Airway epithelial cell (primary cell): ENCODE results near the gene C3AR1. TPM values are rescaled to one million over a fixed set of nuclear protein-coding genes. Genes with fewer than 3 reads are reported as not detected.

Source experiments
- total RNA-seq: library from RNA; depleted of rRNA; stranded (reverse); fragments of >200 nt; gene quantifications from 2 replicates; pipeline ENCODE4 v1.2.3, GENCODE V29; 2015

The C3AR1 gene
- not detected in 2 replicates for total RNA-seq

DNA sequence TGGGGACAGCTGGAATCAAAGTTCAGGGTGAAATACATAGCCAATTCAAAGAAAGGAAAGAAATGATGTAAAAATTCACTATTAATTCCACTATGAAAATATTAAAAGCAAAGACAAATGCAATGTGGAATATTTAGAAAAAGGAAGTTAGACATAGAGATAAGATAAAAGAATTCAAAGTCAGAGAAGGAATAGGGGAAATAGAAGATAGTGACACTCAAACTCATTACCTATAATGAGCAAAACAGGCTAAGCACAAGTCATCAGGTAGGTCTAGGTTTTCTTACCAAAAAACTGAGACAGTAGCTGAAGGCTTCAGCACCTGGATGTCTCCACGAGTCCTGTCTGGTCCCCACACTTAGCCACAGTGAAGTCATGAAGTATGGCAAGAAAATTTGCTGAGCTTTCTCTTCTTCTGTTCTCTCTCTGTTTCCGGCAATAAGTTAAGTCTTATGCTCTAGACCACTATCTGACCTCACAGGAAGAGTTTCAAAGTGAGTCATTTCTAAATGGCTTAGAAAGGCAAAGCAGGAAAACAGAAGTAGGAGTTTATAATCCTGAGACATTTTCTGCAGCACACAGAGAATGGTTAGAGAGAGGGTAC, at the start of gene C3AR1:
C3AR1 (minus strand) TSS at position 369 of the 604 bp plus-strand sequence. CDS start 6,174 bp downstream, outside the sequence.

DNA sequence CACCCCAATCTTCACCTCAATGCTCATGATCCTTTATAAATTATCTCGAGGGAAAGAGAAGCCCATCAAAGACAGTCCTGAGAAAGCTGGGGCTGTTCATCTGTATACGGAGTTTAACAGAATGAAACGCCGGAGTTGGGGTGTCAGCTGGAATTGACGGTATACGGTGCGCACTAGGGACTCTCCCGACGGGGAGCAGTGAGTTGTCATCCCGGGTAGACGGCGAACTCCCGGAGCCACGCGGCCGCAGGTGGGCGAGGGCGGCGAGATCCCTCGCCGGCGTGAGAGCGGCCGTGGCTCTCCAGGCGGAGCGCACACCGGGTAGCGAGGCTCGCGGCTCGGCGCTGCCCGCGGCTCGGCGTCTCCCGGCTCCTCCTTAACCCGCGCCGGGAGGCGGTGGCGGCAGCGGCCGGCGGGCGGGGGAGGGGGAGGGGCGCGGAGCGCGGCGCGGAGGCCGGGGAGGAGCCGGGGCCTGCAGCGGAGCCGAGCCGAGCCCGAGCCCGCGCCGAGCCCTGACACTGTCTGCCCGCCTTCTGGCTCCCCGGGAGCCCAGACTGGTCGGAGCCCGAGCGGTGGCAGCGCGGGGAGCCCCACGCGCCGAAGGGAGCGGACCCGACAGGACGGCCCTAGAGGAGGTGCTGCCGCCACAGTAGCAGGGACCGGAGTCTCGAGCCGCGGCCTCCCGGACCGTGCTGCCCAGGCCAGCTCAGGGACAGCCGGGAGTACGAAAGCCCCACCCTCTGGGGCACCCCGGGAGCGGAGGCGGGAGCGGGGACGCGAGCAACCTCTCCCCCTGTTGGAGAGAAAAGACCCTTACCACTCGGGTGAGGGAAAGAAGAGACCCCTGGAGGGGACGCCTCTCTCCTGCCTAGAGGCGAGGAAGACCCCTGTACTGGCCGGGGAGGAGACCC, 33.7 kb downstream of the C3AR1 start, which contains the start of gene FOXJ2:
FOXJ2 (plus strand) TSS at position 475 of the 911 bp plus-strand sequence. CDS start 7,117 bp downstream, outside the sequence.

Other genes with a start within 250 kb of the C3AR1 start
- gene SLC2A14, start 193.4 kb downstream of the C3AR1 start, total RNA-seq: 0.05 TPM in 1 of 2 replicates, not detected in the other
- gene SLC2A3, start 130.2 kb downstream of the C3AR1 start, total RNA-seq: 11.2 and 14.1 TPM in 2 replicates
- 6.7 and 9.2 TPM in 2 replicates for gene FOXJ2, start 33.6 kb downstream of the C3AR1 start, total RNA-seq
- gene NECAP1, start 15.9 kb upstream of the C3AR1 start, total RNA-seq: 19.0 and 33.2 TPM in 2 replicates
- gene CLEC4A, start 57.3 kb upstream of the C3AR1 start, total RNA-seq: 0.42 TPM in 1 of 2 replicates, not detected in the other
- gene ZNF705A, start 90.7 kb upstream of the C3AR1 start, total RNA-seq: not detected in 2 replicates
- not detected in 2 replicates for gene FAM90A1, start 161.3 kb upstream of the C3AR1 start, total RNA-seq